ENCODE results near the gene COL16A1. TPM values are rescaled to one million over a fixed set of nuclear protein-coding genes. Genes with fewer than 3 reads are reported as not detected.

COL16A1 gene
- polyA plus RNA-seq, 3 donors = 50.2 to 59.0 (median 56.5) TPM

DNA sequence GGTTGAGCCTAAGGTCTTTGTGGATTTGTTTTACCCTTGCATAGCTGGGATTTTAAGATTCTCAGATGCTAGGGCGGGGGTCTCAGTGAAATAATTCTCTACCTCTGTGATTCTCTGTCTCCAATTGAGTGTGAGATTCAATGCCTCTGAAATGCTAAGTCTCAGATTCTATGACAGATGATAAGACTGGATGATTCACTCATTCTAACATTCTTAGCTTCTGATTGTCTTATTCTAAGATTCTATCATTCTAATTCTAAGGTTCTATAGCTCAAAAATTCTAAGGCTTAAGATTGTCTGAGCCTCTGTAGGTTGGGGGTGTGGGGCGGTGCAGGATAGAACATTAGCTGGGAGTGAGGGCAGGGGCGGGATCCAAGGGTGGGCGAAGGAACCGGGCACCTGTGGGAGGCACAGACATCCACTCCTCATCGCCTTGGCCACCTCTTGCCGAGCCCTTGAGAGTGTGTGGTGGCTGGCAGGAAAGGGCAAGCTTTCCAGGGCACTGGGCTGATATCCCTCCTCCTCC lies 30.8 kb upstream of the COL16A1 start:
- DNase-seq = no peak

GRCh38 chr1:31733389-31734219 lies 29.8 kb upstream of the COL16A1 start:
- DNase-seq = no peak

- no peak for DNase-seq
These were observed 29.0 kb upstream of the COL16A1 start for GRCh38 chr1:31732751-31733289.

DNA sequence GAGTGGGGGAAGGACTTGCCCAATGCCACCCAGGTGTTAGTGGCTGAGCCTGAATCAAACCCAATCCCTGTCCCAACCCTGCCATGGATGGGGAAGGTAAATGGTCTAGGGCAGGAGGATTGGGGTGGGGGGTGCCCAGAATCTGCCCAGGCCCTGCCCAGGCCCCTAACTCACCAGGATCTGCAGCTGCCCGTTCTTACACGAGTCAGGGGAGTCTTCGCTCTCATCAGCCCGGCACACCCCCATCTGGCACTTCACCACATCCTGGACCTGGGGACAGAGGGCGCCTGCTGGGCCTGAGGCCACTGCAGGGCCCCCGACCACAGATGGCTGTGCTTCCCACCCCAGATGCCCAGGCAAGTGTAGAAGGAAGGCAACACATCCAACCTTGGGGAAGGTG lies 28.5 kb upstream of the COL16A1 start:
- DNase-seq = no peak

- DNase-seq = no peak
These were observed 27.3 kb upstream of the COL16A1 start for GRCh38 chr1:31731049-31731565.

GRCh38 chr1:31730336-31731048 lies 26.7 kb upstream of the COL16A1 start:
- DNase-seq = no peak

DNA sequence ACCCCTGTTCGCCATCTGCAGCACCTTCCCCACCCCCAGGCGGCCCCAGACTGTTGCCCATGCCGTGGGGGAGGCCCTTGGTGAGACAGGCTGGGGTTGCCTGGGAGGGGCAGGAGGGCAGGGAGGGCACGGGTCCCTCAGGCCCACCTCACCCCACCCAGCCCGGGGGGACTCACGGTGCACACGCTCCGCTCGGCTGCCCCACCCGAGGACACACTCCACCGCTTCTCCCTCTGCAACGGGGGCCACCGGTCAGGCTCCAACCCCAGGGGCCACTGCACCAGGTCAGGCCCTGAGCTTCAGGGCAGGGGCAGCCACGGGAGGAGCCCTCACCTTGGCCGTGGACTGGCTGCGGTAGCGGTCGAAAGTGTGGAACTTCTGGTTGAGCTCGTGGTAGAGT lies 24.0 kb upstream of the COL16A1 start:
- DNase-seq = no peak

DNA sequence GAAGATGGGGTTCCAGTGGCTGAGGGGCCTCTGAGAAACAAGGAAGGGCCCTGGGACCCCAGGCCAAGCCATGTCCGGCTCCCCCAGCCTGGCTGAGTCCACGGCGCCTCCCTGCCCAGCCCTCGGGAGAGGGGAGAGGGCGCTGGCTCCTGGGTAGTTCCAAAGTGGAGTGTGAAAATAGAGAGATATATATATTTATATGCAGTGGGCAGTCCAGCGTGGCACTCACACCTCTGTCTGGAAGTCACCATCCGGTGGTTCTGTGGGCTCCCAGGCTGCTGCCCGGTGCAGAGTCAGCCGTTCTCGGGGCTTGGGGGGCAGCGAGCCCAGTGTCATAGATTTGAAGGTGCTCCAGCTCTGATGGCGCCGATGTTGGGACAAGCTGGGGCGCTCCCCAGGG lies 23.4 kb upstream of the COL16A1 start:
- DNase-seq = no peak

- no peak for DNase-seq
These were observed 22.9 kb upstream of the COL16A1 start for GRCh38 chr1:31726715-31727114.

- DNase-seq = peak; percentile 33
These were observed 22.1 kb upstream of the COL16A1 start for GRCh38 chr1:31725777-31726535.

GRCh38 chr1:31725134-31725533 lies 21.3 kb upstream of the COL16A1 start:
- DNase-seq = no peak

DNA sequence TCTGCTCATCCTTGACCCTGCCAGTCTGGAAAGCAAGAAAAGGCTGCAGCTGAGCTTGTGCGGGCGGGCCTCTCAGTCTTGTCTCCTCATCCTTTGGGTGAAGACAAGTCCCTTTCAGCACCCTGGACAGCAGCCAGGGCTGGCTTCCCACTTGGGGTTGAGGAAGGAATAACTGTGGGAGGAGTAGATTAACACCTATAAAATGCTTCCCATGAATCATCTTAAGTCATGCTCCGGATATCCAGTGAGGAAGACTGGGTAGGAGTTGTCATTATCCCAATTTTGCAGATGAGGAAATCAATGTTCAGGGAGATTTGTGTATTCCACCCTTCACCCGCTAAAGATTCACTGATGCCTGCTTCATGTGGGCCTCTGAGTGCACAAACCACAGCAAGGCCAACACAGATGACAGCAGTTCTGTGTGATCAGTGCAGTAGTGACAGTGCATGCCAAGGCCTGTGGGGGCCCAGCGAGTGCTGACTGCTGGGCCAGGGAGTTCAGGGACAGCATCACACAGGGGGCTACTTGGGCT lies 20.1 kb upstream of the COL16A1 start:
- peak; percentile 87 for DNase-seq

DNA sequence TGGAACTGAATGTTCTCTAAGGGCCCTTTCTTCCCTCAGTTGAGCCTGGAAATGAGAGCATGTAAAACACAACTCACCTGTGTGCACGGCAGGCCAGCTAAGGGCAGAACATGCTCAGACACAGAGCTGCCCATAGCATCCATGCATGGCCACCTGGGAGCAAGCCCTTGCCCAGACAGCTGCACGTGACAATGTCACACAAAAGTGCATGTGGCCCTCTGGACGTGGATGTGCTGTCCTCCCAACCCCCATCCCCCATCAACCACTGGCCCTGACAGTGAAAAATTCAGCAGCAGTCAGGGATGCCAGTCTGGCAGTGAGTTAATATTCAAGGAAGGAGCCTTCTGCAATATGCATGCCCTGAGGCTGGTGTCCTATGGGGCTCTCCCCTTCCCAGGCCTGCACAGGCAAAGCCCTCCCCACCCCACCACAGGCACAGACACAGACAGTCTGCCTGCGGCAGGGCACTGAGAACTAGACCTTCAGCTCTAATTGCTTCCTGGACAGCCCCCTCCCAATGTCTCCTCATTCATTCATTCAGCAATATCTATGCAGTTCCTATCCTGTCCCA lies 14.6 kb upstream of the COL16A1 start:
- no peak for DNase-seq

DNA sequence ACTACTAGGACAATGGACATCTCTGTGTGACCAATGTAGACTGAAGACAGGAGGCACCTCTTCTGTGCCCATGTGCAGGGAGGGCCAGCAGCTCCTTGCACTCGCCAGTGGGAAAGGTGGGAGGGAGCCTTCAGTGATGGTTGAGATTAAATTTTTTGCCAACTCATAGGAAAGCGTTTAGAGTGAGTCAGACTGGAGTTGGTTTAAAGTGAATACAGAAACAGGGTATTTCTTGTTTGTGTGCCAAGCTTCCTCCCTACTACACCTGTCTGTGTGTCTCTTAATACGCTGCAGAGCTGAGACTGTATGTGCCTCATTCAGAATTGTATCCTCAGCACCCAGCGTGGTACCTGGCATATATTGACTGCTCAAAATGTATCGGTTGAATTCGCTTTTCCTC lies 13.5 kb upstream of the COL16A1 start:
- no peak for DNase-seq

DNA sequence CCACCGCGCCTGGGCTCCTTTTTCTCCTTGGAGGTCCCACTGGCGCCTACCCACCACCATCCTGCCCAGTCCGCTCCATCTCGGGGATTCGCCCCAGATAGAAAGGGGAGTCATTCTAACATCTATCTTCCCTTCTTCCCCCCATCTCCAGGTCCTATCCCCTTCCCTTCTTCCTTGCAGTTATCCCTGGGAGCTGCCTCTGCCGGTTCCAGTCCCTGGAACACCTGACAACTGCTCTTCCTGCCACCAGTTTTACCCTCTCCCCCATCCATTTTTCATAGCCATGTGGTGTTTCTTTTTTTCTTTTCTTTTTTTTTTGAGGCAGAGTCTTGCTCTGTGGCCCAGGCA lies 12.0 kb upstream of the COL16A1 start:
- DNase-seq = no peak

- peak; percentile 89 for DNase-seq
These were observed 11.5 kb upstream of the COL16A1 start for GRCh38 chr1:31715087-31715872.

- no peak for DNase-seq
These were observed 10.7 kb upstream of the COL16A1 start for GRCh38 chr1:31714442-31715086.

DNA sequence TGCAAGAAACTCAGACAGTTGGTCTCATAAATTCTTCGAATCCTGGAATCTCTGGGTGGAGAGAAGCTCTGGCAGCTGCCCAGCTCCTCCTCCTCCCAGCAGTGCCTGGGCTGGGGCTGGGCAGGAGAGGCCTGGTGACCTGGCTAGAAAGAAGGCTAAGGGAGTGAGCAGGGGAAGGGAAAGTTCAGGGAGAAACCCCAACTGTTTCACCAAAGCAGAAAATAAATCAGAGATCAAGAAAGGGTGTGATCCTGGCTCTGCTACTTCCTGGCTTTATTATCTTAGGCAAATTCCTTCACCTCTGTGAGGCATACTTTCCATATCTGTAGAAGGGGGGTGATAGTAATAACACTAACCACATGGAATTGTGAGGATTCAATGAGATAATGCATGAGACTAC lies 8.8 kb upstream of the COL16A1 start:
- peak; percentile 33 for DNase-seq

- no peak for DNase-seq
These were observed 8.3 kb upstream of the COL16A1 start for GRCh38 chr1:31712068-31712467.

- no peak for DNase-seq
These were observed 4.5 kb upstream of the COL16A1 start for GRCh38 chr1:31708324-31708723.

Measured in renal pelvis (tissue), 4 donors.